ENCODE measurements around the gene HOXD12.

The HOXD12 gene

DNA sequence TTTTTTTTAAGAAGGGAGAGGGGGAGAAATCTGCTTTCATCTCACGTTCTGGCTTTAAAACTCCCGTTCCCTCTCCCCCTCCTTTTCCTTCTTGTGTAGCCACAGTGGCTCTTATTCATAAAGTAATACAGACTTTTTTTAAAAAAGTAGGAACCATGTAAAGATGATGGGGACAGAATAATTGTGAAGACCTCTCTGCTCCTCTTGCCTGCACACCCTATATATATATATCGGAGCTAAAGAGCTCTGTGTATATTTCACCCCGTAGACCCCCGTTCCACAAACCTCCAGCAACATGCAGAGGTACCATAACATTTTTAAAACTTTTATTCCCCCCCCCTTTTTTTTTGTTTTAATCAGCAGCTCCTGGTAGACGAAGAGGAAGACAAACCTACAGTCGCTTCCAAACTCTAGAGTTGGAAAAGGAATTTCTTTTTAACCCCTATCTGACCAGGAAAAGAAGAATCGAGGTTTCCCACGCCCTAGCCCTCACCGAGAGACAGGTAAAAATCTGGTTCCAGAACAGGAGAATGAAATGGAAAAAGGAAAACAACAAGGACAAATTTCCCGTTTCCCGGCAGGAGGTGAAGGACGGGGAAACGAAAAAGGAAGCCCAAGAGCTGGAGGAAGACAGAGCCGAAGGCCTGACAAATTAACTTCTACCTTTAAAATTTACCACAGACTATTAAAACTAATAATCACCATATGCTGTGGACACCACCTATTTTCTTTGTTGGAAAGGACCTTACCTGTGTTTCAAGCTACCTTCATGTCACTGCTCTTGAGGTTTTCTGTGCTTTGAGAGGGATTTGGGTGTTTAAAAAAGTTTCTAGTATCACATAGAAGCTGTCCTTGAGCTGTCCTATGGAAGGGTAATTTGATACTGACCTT lies 31.6 kb downstream of the HOXD12 start:
- no peak for DNase-seq (ENCODE audit: low read depth)

DNA sequence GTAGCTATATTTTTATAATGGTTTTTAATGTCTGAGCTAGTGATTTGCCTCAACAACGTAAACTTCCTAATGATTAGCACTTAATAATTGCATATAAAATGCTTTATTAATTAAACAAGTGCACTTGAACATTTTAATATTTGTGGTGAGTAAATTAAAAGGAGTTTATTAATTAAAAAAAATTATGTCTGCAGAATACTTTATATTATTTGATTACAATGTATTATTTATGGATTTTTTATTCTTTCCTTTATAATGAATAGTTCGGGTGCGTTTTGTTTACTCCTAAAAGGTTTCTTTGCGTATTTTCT lies 32.2 kb downstream of the HOXD12 start:
- DNase-seq (ENCODE audit: low read depth): no peak

DNA sequence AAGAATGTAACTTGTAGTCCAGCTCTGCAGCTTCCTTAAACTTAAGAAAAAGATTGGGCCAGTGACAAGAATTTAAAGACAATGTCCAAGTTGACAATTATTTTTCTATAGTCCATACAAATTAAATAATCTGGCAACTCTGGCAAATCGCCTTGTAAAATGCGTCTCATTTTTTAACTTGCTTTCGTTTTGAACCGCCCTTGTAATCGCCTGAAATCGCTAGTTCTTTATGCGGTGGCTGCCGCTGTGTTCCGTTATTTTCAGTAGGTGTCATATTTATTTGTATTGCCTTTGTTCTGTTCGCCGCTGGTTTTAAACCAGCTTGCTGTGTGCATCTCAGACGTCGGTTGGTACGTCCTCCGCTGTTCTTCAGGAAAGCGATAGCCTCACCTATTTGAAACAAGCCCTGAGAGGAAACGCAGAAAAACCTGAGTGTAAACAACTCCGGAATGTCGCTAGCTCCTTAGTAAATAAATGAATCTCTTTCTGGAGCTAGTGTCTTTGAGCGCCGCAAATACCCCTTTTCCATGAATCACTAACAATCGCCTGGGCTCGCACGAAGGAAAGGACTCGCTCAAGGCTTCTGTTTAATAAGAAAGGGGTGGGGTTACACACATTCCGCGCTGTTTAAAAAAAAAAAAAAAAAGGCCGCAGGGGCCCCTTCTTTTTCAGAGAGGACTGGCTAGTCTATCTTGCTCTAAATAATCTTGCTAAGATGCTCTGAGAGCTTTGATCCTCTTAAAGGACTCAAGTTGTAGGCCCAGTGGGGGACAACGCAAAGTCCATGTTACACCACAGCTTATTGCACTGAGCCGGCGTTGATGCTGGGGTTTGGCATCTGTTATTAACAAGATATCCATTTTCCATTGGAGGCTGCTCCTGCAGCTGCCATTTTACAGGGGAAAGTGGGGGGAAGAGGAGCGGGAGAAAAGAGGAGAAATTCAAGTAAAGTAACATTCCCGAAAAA lies 32.9 kb downstream of the HOXD12 start:
- DNase-seq (ENCODE audit: low read depth): no peak

DNA sequence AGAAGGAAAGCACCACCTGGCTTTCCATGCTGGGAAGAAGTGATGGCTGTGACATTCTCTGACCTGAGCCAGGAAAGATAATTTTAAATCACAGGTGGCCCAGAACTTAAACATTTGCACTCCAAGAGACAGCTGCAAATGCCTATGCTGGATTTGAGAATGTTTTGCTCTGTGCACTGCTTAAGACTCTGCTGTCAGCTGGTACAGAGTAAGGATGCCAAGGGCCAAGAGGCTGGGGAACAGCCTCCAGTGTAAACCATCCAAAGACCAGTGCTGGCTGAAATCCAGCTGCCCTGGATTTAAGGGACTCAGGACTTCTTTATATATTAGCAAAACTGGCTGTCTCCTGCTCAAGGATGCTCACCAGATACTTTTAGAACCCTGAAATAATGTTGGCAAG lies 33.8 kb downstream of the HOXD12 start:
- DNase-seq (ENCODE audit: low read depth): no peak

DNA sequence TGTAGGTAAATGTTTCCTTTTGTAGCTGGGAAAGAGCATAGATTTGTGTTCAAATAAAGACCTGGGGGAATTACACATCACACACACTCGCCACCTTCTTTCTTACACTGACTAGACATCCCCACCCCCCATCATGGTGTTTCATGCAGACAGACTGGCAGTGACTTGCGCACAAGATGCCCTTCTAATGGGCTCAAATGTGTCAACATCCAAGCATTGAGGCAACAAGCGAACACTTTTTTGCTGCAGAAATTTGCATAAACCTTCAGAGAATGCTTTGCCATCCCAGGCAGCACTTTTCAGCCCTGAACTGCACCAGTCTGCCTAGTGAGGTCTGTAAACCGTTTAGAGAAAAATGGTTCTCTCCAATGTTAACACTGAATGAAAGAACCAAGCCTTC lies 34.4 kb downstream of the HOXD12 start:
- DNase-seq (ENCODE audit: low read depth): no peak

DNA sequence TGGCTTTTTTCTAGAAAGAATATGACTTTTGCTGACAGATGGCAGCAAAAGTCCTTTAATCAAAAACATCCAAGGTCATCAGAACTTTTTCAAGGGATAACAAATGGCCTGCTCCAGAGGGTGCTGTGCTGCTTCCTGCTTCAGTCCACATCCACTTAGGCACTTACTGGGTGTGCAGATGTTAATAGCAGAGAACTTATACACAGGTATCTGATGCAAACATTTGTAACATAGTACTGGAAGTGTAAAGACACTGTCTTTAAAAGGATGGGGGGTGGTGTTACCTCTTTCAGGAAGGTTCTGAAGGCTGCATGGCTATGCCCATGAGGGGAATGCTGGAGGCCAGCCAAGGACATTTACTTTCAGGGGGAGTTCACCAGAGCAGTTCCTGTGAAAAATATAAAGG lies 35.4 kb downstream of the HOXD12 start:
- no peak for DNase-seq (ENCODE audit: low read depth)

DNA sequence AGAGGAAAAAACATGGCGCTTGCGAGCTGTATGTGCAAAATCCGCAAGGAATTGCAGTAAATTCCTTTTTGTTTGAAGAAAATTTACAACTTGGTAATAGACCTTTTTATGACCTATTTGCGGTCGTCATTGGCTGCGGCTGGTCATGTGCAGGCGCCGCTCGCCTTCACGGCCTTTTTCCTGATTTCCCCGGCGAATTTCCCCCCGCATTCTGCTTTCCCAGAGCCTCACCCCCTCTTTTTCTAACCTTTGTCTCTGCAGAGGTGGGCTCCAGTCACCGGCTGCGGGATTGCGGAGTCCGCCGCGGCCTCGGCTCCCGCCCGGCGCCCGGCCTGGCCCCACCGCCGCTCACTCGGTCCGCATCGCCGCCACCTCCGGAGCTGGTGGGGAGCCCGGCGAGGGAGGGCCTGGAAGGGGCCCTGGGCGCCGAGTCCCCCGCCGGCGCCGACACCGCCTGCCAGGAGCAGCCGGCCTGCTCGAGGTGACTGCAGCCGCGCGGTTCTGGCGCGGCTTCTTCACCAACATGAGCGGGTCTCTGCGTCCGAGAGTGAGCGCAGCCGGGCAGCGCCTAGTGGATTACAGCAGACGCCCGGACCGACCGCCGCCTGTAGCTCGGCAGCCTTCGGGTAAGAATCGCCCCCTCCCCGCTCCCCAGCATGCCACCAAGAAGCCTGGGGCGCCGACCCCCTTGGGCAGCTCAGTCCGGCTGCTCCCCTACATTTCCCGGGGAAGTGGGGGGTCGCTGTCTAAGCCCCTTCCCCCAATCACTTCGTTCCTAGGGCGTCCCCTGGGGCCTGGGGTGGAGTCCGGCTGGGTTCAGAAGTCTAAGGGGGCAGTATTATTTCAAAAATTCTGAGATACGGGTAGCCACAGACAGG lies 37.0 kb downstream of the HOXD12 start:
- no peak for DNase-seq (ENCODE audit: low read depth)

DNA sequence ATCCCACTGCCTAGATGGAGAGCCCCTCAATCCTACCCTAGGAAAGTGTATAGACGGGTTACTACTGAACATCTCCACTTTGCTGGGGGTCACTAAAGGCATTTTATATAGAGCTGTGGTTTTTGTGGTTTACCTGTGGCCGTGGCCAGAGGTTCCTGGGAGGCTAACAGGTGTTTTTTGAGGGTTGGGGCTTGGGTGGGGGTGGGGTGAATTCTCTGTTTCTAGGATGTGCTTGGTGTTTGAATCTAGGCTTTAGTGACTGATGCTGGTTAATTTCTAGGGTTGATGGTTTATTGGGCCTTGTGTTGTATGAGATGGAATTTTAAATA lies 37.6 kb downstream of the HOXD12 start:
- no peak for DNase-seq (ENCODE audit: low read depth)

DNA sequence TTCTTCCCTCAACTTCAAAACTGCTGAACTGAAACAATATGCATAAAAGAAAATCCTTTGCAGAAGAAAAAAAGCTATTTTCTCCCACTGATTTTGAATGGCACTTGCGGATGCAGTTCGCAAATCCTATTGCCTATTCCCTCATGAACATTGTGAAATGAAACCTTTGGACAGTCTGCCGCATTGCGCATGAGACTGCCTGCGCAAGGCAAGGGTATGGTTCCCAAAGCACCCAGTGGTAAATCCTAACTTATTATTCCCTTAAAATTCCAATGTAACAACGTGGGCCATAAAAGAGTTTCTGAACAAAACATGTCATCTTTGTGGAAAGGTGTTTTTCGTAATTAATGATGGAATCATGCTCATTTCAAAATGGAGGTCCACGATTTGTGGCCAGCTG lies 38.3 kb downstream of the HOXD12 start:
- no peak for DNase-seq (ENCODE audit: low read depth)

DNA sequence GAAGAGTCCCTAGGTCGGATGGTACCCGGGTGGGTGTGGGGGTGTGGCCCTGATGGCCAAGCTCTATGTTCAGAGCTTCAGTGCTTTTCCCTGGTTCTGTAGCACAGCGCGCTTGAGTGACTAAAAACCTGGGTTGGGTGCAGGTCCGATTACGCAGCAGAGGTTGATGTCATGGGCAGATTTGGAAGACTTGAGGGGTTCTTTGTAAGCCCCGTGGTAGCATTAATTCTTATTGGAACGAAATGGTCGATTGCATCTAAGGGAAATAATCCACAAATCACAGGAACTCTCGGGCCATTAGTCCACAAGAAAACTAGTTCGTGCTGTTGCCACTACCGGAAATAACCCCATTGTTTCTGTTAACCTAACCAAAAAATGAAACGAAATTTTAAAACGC lies 38.9 kb downstream of the HOXD12 start:
- no peak for DNase-seq (ENCODE audit: low read depth)

DNA sequence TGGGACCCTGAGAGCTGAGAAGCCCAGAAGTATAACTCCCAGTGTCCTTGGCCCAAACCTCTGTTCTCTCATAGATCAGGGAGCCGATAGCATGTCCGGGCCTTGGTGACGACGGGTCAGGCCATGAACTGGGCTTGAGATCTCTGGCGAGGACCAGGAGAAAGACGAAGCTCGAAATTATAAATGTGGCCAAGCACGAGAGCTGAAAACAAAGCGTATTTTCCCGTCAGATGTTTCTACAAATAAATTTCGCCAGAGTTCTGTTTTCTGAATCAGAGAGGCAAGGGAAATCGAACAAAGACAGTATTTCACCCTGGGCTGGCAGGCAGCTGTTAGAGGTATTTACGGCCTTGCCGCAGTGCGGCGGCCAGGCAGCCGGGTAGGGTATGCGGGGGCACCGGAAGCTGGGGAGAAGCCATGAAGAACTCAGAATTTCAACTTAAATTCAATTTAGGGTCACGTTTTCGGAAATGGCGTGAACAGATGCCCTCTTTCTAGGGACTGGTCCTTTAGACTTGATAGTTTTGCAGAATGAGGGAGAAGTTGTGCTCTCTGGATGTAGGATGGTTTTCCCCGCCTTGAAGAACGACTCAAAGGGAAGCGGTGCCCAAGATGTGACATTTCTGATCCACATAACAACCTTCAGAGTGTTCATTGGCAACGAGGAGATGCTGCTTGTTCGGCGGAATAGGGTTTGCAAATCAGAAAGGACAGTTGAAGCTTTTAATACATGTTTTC lies 39.5 kb downstream of the HOXD12 start:
- no peak for DNase-seq (ENCODE audit: low read depth)

DNA sequence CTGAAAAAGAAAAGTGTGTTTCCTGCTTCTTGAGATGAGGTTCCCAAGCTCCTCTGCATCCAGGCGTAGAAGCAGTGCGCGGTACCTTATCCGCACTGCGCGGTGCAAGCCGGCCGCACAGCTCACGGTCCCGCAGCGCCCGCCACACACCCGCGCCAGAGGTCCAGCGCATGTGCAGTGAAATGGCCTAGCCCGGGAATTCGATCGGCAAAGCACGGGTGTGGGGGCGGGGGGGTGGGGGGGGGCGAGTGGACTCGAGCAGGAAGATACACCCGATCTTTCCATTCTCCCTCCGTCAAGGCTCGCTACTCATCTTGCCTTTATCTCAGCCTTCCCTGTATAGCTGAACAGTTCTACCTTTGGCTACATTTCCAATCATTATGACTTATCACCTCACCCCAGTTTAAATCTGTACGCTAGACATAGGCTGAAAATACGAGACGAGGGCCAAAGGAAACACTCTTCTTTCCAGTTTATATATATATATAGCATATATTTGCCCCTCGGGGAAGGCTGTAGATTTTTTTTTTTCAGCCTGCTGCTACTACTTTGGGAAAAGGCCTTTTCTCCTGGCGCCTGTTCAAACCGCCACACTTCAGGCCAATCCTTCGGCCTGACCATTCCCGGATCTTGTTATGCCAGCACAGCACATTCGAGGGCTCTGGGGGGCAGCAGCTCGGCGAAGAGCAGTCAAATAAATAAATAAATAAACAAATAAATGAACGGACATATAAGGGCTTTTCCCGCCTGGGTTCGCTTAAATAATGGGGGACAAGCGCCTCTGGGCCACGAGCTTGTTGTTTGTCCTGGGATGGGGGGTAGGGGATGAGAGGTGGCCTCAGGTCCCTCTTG lies 40.3 kb downstream of the HOXD12 start:
- DNase-seq (ENCODE audit: low read depth): no peak

DNA sequence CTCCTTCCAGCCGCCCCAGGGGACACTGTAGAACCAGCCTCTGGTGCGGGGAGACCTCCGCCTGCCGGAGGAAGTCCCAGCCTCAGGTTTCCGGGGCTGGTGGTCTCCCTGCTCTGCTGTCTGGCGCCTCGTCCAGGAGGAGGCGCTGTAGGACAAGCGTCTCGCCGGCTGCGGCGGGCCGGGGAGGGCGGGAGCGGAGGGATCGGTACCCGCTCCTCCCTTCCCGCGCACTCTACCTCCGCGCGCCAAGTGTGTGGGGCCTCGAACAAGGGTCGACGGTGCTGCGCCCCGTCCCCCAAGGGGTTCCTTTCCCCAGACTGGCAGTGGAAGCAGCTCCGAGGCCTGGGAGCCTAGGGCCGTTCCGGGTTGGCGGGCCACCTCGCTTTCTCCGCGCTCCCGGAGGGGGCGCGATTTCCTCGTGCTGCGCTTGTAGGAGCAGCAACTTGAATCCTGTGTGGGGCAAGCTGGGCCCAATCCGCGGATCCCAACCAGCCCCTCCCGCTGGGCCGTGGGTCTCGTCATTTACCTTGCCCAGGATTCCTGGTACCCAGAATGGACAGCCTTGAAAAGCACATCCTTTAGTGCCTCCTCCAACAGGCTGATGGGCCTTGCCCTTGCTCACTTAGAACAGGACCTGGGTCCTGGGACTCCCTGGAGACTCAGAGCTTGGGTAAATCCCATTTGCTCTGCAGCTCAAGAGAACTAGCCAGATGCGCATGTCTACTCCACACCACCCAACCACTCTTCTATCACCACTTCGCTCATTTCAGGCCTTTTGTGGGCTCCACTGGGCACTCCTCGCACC lies 41.1 kb downstream of the HOXD12 start:
- peak; percentile 41 for DNase-seq (ENCODE audit: low read depth)

DNA sequence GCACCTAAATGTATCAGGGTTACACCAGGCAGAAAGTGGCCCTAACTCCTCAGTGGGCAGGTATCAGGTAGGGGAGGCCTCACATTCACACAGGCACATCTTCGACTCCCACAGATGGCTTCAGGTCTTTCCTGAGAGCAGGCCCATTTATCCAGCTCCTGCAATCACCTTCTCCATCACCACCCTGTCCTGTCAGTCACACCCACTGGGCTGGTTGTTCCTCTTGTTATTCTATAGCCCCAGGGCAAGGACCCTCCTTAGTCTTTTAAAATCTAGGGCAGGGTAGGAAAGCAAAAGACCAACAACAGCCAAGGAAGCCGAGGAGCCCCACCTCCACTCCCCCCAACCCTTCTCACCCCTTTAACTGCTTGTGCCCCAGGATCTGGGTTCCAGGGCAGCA lies 42.7 kb downstream of the HOXD12 start:
- no peak for DNase-seq (ENCODE audit: low read depth)

DNA sequence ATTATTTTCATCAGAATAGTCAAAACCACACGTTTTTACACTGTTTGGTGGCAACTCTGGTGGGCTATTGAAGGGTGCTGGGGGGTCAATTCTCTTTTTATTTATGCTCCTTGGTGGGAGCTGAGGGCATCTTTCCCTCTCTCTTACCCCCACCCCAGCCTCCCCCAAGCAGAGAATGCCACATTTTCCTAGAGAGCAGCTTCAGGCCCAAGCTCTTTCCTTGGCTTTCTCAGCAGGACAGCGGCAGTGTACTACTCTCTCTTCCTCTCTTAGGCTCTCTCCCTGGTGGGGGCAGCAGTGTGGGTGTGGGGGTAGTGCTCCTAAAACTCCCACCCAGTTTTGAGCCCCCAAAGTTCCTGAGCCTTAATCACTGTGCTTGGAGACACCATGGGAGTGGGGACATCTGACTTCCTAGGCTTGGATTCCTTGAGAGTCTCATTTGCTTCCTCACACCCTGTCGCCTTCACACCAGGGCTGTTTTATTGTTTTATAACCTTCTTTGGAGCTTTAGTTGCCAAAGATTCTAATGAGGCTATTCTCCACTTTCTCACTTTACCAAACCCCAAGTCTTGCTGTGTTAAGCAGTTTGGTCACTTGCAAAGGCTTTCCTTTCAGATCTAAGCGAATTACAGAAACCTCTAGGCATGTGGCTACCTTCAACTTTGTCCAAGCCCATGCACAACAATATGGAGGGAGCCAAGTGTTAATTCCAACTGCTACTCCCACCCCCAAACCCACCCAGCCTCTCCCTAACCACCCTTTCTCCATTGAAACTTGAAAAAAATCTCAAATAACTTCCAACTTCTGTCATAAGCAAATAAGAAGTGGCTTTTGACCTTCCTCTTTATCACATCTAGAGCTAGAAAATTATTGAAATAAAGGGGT lies 45.7 kb downstream of the HOXD12 start:
- DNase-seq (ENCODE audit: low read depth): no peak

DNA sequence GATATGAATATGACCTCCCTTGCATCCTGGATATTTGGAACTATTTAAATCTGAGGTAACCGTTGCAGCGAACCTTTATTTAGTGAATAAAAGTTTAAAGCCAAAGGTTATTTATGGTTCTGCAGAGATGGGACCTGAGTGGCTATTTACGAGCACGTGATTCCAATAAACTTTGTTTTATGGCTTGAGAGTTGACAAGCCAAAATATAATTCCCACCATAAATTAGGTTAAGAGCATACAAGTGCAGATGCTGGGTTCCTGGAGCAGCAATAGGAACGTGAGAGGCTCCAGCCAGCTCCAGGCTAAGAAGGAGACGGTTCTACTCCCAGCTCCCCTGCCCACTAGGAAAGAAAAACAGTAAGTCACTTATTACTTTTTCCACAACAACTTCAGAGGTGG lies 46.5 kb downstream of the HOXD12 start:
- DNase-seq (ENCODE audit: low read depth): no peak

DNA sequence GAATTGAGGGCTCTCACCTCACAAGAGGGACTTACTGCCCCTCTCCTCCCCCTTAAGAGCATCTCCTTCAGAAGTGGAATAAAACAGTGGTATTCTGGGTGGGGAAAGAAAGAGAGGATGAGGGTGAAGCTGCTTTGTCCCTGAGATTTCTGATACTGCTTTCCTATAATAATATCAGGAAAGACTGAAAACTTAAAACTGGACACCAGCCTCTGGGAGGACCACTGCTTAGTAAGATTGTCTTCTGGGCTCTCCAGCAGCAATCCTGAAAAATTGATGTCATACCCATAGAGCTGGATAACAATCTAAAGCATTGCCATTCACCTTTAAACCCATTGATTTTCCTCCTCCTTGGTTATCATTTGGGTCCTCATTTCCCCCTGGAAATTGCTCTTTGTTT lies 47.0 kb downstream of the HOXD12 start:
- no peak for DNase-seq (ENCODE audit: low read depth)

DNA sequence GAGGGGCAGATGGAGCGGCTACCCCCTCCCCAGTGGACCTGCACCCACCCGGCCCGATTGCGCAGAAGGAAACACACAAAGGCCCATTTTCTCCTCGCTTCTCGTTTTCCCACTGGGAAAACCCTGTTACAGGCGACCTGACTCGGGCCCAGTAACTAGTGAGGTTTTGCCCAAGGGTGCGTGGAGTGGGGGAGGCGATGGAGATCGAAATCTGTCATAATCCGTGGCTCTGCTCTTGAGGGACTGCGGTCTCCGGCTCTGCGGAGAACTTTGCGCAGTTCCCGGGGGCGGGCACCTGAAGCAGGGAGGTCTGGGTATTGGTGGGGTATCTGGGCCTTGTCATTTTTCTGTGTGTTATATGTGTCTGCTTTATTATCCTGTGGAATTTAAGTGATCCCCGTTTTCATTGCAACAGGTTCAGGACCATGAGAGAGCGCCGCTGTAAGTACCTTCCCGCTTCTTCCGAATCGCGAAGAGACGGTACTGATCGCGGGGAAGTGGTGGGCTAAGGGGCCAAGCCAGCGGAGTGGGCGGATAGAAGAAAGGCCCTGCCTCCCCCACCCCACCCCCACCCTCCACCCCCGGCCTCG lies 47.7 kb downstream of the HOXD12 start:
- no peak for DNase-seq (ENCODE audit: low read depth)

Data from stimulated activated CD8-positive, alpha-beta memory T cell treated with anti-CD3 and anti-CD28 coated beads, Interleukin-12 subunit alpha, Interleukin-12 subunit beta, amount 100 ng/mL, for 1 hour (primary cell).